HCT116 (cell line): Measurements from ENCODE around the gene NENF. TPM values are rescaled to one million over a fixed set of nuclear protein-coding genes. Genes with fewer than 3 reads are reported as not detected.

ENCODE experiments used
- ATAC-seq: fragments of 200-7000 bp; cut with Tn5 transposase; 2 replicates; pipeline ENCODE4 v1.9.1; 2020; ENCODE audit warnings: mild to moderate bottlenecking, moderate library complexity
- BruUV-seq: library from RNA; stranded (reverse); fragments of 400-500 nt; replicated peaks from 2 replicates; lab custom pipeline; 2021; lab: Mats Ljungman, UMichigan
- CTCF ChIA-PET: fragments of 300-600 bp; sonication (Branson Sonifier 250); formaldehyde crosslinking; loops from one replicate; lab custom pipeline; 2021; ENCODE audit warnings: antibody characterized with exemption; lab: Charles Lee
- POLR2A ChIA-PET: fragments of 300-600, 350-600 bp; sonication (Branson Sonifier 250); formaldehyde crosslinking; loops from one replicate; lab custom pipeline; 2021; ENCODE audit warnings: antibody characterized with exemption; lab: Charles Lee
- RAD21 ChIA-PET, 2 experiments: fragments of 300-600 bp; sonication (Branson Sonifier 250); formaldehyde crosslinking; loops; one replicate each; lab custom pipeline; 2023; ENCODE audit warnings: low total read pairs in 2 of 2; ENCODE audit not compliant: uncharacterized antibody in 2 of 2, unreplicated experiment in 2 of 2, low non-redundant PET in 1 of 2; lab: Charles Lee
- DNase-seq: peaks from one replicate; pipeline ENCODE4 v3.0.0-alpha.2; 2010; ENCODE audit warnings: low read depth, low spot score
- H2AFZ ChIP-seq: fragments of 200-600 bp; shearing (Covaris generic), sonication (generic); 2 replicates; pipeline ENCODE4 v1.6.1; 2017; ENCODE audit warnings: low read depth, mixed run types, mixed read lengths, antibody characterized with exemption, low read length; ENCODE audit not compliant: poor library complexity, severe bottlenecking
- H3K27ac ChIP-seq: 2 replicates; pipeline ENCODE4 v1.5.1; 2012; ENCODE audit warnings: low read depth, low read length
- H3K27me3 ChIP-seq: fragments of 200-600 bp; sonication (generic); 2 replicates; pipeline ENCODE4 v1.6.1; 2016; ENCODE audit warnings: mixed run types, low read length, mixed read lengths; ENCODE audit not compliant: insufficient read depth
- H3K36me3 ChIP-seq, 2 experiments: fragments of 200-500 bp in 1 of 2; fragments of 200-600 bp in 1 of 2; sonication (Bioruptor generic) in 1 of 2; sonication (generic) in 1 of 2; 2 replicates each; pipeline versions ENCODE4 v1.5.1 to v1.6.1; 2014 to 2016; ENCODE audit warnings: low read length in 2 of 2, inconsistent platforms in 1 of 2, mixed read lengths in 1 of 2, mixed run types in 1 of 2; ENCODE audit not compliant: insufficient read depth in 2 of 2, control insufficient read depth in 1 of 2
- H3K4me1 ChIP-seq, 2 experiments: fragments of 200-600 bp in 1 of 2; sonication (generic) in 1 of 2; 2 replicates each; pipeline versions ENCODE4 v1.5.1 to v1.6.1; 2012 to 2017; ENCODE audit warnings: low read length in 2 of 2, inconsistent platforms in 1 of 2, mild to moderate bottlenecking in 1 of 2, mixed read lengths in 1 of 2, mixed run types in 1 of 2, moderate library complexity in 1 of 2; ENCODE audit not compliant: insufficient read depth in 2 of 2, control insufficient read depth in 1 of 2
- H3K4me2 ChIP-seq: fragments of 200-600 bp; sonication (generic); 2 replicates; pipeline ENCODE4 v1.6.1; 2017; ENCODE audit warnings: mixed run types, low read length, mixed read lengths
- H3K4me3 ChIP-seq, 2 experiments: fragments of 200-600 bp in 1 of 2; sonication (generic) in 1 of 2; replicated peaks in 1 of 2; 2 replicates each; pipeline ENCODE4 v1.5.1; 2011 to 2016; ENCODE audit warnings: low read length in 2 of 2, control low read depth in 1 of 2, low read depth in 1 of 2, mild to moderate bottlenecking in 1 of 2, mixed read lengths in 1 of 2, mixed run types in 1 of 2
- H3K79me2 ChIP-seq: fragments of 200-600 bp; sonication (generic); 2 replicates; pipeline ENCODE4 v1.6.1; 2017; ENCODE audit warnings: mild to moderate bottlenecking, mixed run types, low read length, moderate library complexity, mixed read lengths; ENCODE audit not compliant: insufficient read depth
- H3K9ac ChIP-seq: fragments of 200-600 bp; sonication (generic); 2 replicates; pipeline ENCODE4 v1.6.1; 2016; ENCODE audit warnings: low read length, mixed read lengths
- H3K9me2 ChIP-seq: fragments of 200-600 bp; sonication (generic), shearing (Covaris generic); 2 replicates; pipeline ENCODE4 v1.6.1; 2017; ENCODE audit warnings: mixed run types, mild to moderate bottlenecking, moderate library complexity; ENCODE audit not compliant: insufficient read depth
- H3K9me3 ChIP-seq, 2 experiments: fragments of 200-500 bp in 1 of 2; fragments of 200-600 bp in 1 of 2; sonication (Bioruptor generic) in 1 of 2; sonication (generic) in 1 of 2; 2 replicates each; pipeline ENCODE4 v1.6.1; 2014 to 2017; ENCODE audit warnings: low read length in 2 of 2, mixed read lengths in 2 of 2, inconsistent platforms in 1 of 2, low read depth in 1 of 2, mild to moderate bottlenecking in 1 of 2, mixed run types in 1 of 2, moderate library complexity in 1 of 2; ENCODE audit not compliant: control insufficient read depth in 1 of 2, insufficient read depth in 1 of 2
- H4K20me1 ChIP-seq: fragments of 200-600 bp; sonication (generic), shearing (Covaris generic); 2 replicates; pipeline ENCODE4 v1.6.1; 2017; ENCODE audit warnings: mixed run types, mild to moderate bottlenecking, moderate library complexity; ENCODE audit not compliant: insufficient read depth
- CBX3 ChIP-seq: IDR thresholded peaks from 2 replicates; pipeline ENCODE4 v1.6.1; 2012; ENCODE audit warnings: low read depth
- CEBPB ChIP-seq: IDR thresholded peaks from 2 replicates; pipeline ENCODE4 v1.6.1; 2012; ENCODE audit warnings: low read depth
- ELF1 ChIP-seq: IDR thresholded peaks from 2 replicates; pipeline ENCODE4 v1.6.1; 2012; ENCODE audit warnings: low read depth, borderline replicate concordance
- EZH2 ChIP-seq: fragments of 200-600 bp; sonication (generic); IDR thresholded peaks from 2 replicates; pipeline ENCODE4 v1.6.1; 2017; ENCODE audit warnings: antibody characterized with exemption, mixed run types
- EZH2phosphoT487 ChIP-seq: fragments of 200-600 bp; IDR thresholded peaks from 2 replicates; pipeline ENCODE4 v1.6.1; 2018; ENCODE audit warnings: antibody characterized with exemption, borderline replicate concordance
- FOSL1 ChIP-seq: IDR thresholded peaks from 2 replicates; pipeline ENCODE4 v1.6.1; 2012; ENCODE audit warnings: low read depth
- POLR2A ChIP-seq: IDR thresholded peaks from 2 replicates; pipeline ENCODE4 v1.7.0; 2011; ENCODE audit warnings: borderline replicate concordance; ENCODE audit not compliant: insufficient read depth, insufficient read length; ENCODE audit errors: extremely low read depth
- POLR2AphosphoS5 ChIP-seq: IDR thresholded peaks from 2 replicates; pipeline ENCODE4 v1.6.1; 2011; ENCODE audit warnings: mild to moderate bottlenecking, low read depth, low read length, moderate library complexity
- RAD21 ChIP-seq: IDR thresholded peaks from 2 replicates; pipeline ENCODE4 v1.6.1; 2012; ENCODE audit warnings: low read depth, mild to moderate bottlenecking
- SIN3A ChIP-seq: IDR thresholded peaks from 2 replicates; pipeline ENCODE4 v1.6.1; 2012; ENCODE audit warnings: low read depth
- SP1 ChIP-seq: IDR thresholded peaks from 2 replicates; pipeline ENCODE4 v1.6.1; 2012; ENCODE audit warnings: low read depth
- TCF7L2 ChIP-seq: IDR thresholded peaks from 2 replicates; pipeline ENCODE4 v1.7.0; 2011; ENCODE audit warnings: borderline replicate concordance, inconsistent platforms; ENCODE audit not compliant: insufficient read depth, insufficient read length; ENCODE audit errors: extremely low read depth
- YY1 ChIP-seq: IDR thresholded peaks from 2 replicates; pipeline ENCODE4 v1.6.1; 2011; ENCODE audit warnings: low read length, low read depth, moderate library complexity, mild to moderate bottlenecking; ENCODE audit not compliant: insufficient replicate concordance; ENCODE audit errors: extremely low read depth
- ZBTB33 ChIP-seq: IDR thresholded peaks from 2 replicates; pipeline ENCODE4 v1.6.1; 2011; ENCODE audit warnings: mild to moderate bottlenecking, low read length, moderate library complexity; ENCODE audit not compliant: insufficient replicate concordance; ENCODE audit errors: extremely low read depth
- ZNF274 ChIP-seq: fragments of 200-500 bp; sonication (Bioruptor generic); IDR thresholded peaks from 2 replicates; pipeline ENCODE4 v1.6.1; 2014; ENCODE audit warnings: mild to moderate bottlenecking, low read depth, low read length, inconsistent platforms
- intact Hi-C: fragments of 100-400 bp; cut with micrococcal nuclease; formaldehyde crosslinking; loops from 2 replicates; pipeline ENCODE4 v1.10.0; 2022
- total RNA-seq: library from RNA; stranded (reverse); gene quantifications from one replicate; pipeline ENCODE4 v1.2.1, GENCODE V29; 2021; ENCODE audit not compliant: unreplicated experiment
- TF ChIP-seq, protein P1 (sequence below), 3 experiments: fragments of 200-600 bp in 1 of 3; sonication (generic) in 1 of 3; IDR thresholded peaks in 2 of 3; conservative IDR thresholded peaks in 1 of 3; 2 replicates each; pipeline ENCODE4 v1.5.1; 2012 to 2017; ENCODE audit warnings: low read depth in 2 of 3, low read length in 2 of 3, antibody characterized with exemption in 1 of 3, borderline replicate concordance in 1 of 3, control low read depth in 1 of 3, mild to moderate bottlenecking in 1 of 3, mixed read lengths in 1 of 3, mixed run types in 1 of 3, moderate library complexity in 1 of 3; ENCODE audit not compliant: insufficient read depth in 1 of 3

NENF gene
- total RNA-seq, 1 experiment from 2014 or later = 78.4 TPM

DNA sequence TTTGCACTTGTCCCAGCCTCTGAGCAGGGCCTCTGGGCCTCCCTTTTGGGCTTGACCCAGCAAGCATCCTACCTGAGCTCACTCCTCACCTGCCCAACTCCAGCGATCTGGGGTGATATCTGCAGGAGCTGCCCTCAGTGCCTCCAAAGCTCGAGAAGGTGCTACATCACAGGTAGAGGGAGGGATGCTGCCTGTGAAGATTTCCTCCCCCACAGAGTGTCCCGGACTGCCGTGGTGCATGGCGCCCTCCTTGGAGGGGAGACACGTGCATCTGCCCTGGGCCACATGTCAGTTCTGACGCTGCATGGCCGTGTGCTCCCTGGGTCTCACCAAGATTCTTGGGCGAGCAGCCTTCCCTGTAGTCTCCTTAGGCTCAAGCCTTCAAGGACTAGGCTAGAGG lies 27.7 kb downstream of the NENF start (continued):
- no peak for TF ChIP-seq ZNF274
- no peak for TF ChIP-seq SIN3A
- TF ChIP-seq CBX3 = no peak
- TF ChIP-seq TCF7L2 = no peak
- TF ChIP-seq, all 23 proteins: peak for 0

DNA sequence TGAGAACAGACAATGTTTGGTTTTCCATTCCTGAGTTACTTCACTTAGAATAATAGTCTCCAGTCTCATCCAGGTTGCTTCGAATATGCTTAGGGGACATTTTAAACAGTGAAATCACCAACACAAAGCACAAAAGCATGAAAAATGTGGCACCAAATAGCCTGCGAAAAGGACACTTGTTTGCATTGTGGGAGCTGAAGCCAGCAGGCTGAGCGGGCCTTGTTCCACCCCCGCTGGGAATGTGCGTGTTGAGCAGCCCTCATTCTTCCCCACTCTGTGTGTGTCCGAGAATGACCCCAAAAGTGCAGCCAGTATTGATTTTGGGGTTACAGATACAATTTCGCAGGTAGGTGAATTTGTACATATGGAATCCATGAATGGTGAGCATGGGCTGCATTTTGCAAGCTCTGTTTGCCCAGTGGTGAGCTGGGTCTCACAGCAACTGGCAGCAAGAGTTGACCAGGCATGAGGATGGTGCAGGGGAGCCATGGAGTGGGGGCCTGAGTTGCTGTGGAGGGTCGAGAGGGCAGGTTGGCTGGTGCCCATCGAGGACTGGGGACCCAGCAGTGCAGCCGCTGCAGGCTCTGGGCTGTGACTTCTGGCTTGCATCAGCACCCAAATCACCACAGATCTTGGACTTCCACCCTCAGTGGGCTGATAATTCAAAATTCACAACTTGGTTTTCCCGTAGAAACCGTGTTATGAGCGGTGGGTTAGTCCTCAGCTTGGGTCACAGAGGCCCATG lies 29.4 kb downstream of the NENF start:
- POLR2A ChIA-PET = interaction anchor here (0.7 kb wide), 1 partner anchor 147 kb away, joined by 3 read pairs; the partner anchor contains the start of gene ATF3
- CTCF ChIA-PET = interaction anchor here (0.8 to 1.2 kb wide), 2 partner anchors 15 to 391 kb away, joined by 3 to 4 read pairs; no protein-coding TSS in a partner anchor
- Histone ChIP-seq H3K4me2 (no peak overlapping the region), H3K4me1 (peaks cover 7 to 10% of the 10 kb centered on the region in 2 experiments), H3K9ac (no peak overlapping the region), H3K9me2 (no peaks in the 10 kb centered on the region), H3K9me3 (no peaks in the 10 kb centered on the region), H2AFZ (no peak overlapping the region), H3K79me2 (no peaks in the 10 kb centered on the region), H4K20me1 (no peaks in the 10 kb centered on the region), H3K36me3 (no peaks in the 10 kb centered on the region), H3K4me3 (no peak overlapping the region), H3K27ac (no peak overlapping the region), H3K27me3 (no peaks in the 10 kb centered on the region)
- DNase-seq = no peak
- no peak for ATAC-seq
- intact Hi-C loops = no loop called here
- no TSS peak for BruUV-seq
- RAD21 ChIA-PET = no interaction called here
- TF ChIP-seq, protein P1, sequence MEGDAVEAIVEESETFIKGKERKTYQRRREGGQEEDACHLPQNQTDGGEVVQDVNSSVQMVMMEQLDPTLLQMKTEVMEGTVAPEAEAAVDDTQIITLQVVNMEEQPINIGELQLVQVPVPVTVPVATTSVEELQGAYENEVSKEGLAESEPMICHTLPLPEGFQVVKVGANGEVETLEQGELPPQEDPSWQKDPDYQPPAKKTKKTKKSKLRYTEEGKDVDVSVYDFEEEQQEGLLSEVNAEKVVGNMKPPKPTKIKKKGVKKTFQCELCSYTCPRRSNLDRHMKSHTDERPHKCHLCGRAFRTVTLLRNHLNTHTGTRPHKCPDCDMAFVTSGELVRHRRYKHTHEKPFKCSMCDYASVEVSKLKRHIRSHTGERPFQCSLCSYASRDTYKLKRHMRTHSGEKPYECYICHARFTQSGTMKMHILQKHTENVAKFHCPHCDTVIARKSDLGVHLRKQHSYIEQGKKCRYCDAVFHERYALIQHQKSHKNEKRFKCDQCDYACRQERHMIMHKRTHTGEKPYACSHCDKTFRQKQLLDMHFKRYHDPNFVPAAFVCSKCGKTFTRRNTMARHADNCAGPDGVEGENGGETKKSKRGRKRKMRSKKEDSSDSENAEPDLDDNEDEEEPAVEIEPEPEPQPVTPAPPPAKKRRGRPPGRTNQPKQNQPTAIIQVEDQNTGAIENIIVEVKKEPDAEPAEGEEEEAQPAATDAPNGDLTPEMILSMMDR (IDR thresholded peaks at IDR 0.05 in 2 of 3, conservative IDR thresholded peaks at IDR 0.05 in 1 of 3; ENCODE audit: borderline replicate concordance in 1 of 3, insufficient read depth in 1 of 3, low read depth in 2 of 3, low read length in 2 of 3) = no peak
- TF ChIP-seq ZNF274 (no peak), ELF1 (no peak), ZBTB33 (no peak), POLR2AphosphoS5 (no peak), POLR2A (no peak), EZH2 (no peak), CEBPB (no peak), RAD21 (no peak), SIN3A (no peak), FOSL1 (no peak), SP1 (no peak), EZH2phosphoT487 (no peak), TCF7L2 (no peak), YY1 (no peak), CBX3 (no peak)
